Measurements from ENCODE around the gene HPGDS.
"Not testable (repeated sequence)": the region's sequence is repeated elsewhere in the genome, so short reads cannot be mapped to it uniquely, and the experiment has no call there.

The HPGDS gene

DNA sequence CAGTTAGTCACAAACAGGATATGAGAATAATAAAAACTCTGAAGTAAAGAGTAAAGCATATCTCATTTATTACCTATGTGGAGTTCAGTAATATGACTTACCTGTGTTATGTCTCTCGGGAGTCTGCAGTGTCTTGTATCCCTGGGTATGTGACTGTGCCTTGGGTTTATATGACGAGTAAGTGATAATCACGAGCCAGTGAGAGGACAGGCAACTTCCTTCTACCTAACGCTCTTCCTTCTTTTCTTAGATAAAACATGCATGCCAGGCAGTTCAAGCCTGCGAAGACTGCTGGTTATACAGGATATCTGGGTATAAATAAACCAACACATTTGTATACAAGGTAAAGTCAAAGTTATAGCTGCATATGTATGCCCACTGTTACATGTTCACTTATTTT lies at the start of gene HPGDS:
Gene HPGDS, minus strand, starts transcription at position 143 of the 400 bp plus-strand sequence. CDS start 8,207 bp downstream, outside the sequence.
- DNase-seq (ENCODE audit: extremely low read depth in 1 of 2, low read depth in 1 of 2), result no peak

DNA sequence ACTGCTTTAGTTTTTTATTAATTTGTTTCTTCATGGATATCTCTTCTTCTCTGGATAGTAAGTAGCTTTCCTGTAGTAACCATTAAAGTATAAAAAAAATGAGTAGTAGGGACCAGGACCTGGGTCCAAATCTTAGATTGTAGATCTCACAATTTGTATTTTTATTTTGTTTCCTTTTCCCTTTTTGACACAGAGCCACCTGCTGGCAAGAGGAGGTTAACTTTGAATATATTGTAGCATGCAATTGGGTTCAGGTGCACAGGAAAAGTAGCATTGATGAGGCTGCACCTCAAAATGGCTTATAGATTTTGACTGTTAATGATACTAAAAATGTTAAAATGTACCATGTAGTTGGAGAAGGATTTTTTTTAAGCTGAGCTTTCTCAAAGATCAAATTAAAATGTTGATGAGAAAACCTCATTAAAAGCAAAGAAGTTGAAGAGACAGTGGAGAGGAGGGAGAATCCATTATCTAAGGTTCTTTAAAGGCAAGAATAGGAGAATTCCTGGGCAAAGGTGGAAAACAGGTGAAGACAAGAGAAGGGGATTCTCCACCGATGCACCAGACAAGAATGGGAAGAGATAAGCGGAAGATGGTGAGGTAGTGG lies 48.3 kb upstream of the HPGDS start:
- DNase-seq (ENCODE audit: extremely low read depth in 1 of 2, low read depth in 1 of 2), result no peak

DNA sequence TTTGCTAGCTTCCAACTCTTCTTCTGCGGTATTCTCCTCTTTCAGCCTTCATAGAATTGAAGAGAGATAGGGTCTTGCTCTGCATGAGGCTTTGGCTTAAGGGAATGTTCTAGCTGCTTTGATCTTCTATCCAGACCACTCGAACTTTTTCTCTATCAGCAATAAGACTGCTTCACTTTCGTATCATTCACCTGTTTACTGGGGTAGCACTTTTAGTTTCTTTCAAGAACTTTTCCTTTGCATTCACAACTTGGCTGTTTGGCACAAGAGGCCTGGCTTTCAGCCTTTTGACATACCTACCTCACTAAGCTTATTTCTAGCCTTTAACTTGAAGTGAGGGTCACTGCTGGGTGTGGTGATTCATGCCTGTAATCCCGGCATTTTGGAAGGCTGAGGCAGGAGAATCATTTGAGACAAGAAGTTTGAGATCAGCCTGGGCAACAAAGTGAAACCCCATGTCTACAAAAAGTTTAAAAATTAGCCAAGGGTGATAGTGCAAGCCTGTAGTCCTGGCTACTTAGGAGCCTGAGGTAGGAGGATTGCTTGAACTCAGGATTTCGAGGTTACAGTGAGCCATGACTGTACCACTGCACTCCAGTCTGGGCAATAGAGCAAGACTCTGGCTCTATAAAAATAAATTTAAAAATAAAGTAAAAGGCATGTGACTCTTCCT lies 47.1 kb upstream of the HPGDS start:
- no peak for DNase-seq (ENCODE audit: extremely low read depth in 1 of 2, low read depth in 1 of 2)

DNA sequence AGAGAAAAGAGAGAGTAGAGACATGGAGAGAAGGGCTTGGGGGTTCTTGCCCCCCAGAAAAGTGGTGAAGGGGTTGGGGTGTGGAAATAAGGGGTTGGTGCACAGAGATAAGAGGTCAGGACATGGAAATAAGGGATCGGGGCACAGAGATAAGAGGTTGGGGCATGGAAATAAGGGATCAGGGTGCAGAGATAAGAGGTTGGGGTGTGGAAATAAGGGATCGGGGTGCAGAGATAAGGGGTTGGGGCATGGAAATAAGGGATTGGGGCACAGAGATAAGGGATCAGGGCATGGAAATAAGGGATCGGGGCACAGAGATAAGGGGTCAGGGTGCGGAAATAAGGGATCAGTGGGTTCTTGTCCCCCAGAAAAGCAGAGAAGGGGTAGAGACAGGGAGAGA lies 45.3 kb upstream of the HPGDS start:
- DNase-seq (ENCODE audit: extremely low read depth in 1 of 2, low read depth in 1 of 2), result not testable (repeated sequence)

DNA sequence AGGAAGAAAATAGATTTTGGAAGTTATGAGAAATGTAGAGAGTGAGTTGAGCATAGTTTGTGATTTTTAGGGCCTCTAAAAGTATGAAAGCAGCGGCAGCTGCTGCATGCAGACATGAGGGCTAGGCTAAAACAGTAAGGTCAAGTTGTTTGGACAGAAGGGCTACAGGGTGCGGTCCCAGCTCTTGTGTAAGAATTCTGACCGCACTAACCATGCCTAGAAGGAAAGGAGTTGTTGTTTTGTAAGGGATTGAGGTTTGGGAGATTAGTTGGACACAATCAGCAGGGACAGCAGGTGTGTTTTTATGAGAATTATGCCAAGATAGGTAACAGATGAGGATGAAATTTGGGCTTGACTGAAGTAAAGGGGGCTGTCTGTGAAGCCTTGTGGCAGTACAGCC lies 42.8 kb upstream of the HPGDS start:
- not testable (repeated sequence) for DNase-seq (ENCODE audit: extremely low read depth in 1 of 2, low read depth in 1 of 2)

DNA sequence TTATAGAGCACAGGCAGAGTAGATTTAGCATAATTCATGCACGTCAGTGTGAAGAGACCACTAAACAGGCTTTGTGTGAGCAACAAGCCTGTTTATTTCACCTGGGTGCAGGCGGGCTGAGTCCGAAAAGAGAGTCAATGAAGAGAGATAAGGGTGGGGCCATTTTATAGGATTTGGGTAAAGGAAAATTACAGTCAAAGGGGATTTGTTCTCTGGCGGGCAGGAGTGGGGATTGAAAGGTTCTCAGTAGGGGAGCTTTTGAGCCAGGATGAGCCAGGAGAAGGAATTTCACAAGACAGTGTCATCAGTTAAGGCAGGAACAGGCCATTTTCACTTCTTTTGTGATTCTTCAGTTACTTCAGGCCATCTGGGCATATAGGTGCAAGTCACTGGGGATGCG lies 40.3 kb upstream of the HPGDS start:
- not testable (repeated sequence) for DNase-seq (ENCODE audit: extremely low read depth in 1 of 2, low read depth in 1 of 2)

DNA sequence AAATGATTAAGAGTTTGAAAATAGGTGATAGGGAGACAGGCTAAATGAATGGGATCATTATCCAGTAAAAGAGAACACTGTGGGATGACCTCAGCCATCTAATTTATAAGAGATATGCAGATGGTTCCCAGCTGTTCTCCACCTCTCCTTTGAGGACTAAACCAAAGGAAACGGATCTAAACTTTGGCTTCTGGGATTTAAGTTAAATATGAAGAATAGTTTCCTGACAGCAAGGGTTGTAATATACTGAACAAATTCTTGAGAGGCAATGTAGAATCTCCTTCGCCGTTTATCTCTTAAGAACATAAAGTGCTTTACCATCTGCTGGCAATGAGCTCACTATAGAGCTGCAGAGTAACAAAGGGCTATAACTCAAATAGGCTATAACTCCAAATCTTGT lies 35.4 kb upstream of the HPGDS start:
- DNase-seq (ENCODE audit: extremely low read depth in 1 of 2, low read depth in 1 of 2), result no peak

DNA sequence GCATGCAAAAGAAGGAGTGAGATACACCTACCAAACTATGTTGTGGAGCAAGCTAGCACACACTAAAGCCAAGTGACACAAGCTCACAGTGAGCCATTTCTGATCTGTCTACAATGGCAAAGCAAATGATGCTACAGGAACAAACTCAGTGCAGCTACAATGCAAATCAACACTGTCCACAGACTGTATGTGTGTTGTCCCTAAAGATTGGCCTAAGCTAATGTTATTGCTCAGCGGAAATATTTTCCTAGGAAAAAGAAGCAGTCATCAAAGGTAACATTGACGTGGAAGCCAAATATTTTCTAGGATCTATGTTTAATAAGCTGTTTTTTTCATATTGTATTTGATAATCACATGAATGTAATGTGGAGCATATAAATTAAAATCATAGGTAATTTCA lies 34.7 kb upstream of the HPGDS start:
- no peak for DNase-seq (ENCODE audit: extremely low read depth in 1 of 2, low read depth in 1 of 2)

DNA sequence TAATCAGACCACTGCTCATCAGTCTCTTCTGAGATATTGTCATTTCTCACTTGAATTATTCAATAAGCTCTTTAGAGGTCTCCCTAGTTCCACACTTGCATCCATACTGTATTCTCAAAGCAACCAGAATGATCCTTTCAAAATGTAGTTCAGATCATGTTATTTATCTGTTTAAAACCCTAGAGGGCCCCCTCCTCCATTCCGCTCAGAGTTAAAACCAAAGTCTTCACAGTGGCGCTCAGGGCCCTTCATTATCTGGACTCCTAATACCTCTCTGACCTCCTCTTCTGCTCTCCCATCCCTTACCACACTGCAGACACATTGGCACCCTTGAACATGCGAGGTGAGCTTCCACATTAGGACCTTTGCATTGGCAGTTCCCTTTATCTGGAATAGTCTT lies 32.7 kb upstream of the HPGDS start:
- DNase-seq (ENCODE audit: extremely low read depth in 1 of 2, low read depth in 1 of 2), result no peak

DNA sequence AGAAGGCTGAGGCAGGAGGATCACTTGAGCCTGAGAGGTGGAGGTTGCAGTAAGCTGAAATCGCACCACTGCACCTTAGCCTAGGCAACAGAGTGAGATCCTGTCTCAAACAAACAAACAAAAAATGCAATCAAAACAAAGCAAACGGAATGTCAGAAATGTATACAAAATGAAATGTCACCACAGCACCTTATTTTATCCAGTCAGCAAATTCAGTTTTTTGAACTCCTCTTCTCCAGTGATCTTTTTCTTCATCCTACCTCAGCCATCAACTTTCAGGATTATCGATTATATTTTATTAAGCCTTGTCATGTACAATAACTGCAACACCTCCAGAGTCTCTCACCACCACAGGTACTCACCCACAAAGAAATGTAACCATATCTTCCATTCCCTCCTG lies 31.1 kb upstream of the HPGDS start:
- DNase-seq (ENCODE audit: extremely low read depth in 1 of 2, low read depth in 1 of 2), result no peak

DNA sequence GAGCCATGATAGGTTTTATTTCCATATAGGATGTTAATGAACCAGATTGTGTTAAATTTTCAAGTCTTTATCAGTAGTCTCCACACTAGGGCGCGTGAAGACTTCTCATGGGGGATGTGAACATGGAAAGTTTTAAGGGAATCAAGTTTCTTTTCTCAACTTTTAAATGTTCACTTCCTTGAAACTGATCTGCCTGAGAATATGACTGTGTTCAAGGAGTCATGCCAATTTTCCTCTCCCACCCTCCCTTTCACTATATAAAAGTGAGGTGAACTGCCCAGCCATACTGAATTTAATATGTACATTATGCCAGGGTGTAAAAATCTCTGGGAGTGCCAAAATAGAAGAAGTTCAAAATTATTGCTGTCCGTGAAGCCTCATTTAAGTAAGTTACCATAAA lies 30.4 kb upstream of the HPGDS start:
- DNase-seq (ENCODE audit: extremely low read depth in 1 of 2, low read depth in 1 of 2), result no peak

DNA sequence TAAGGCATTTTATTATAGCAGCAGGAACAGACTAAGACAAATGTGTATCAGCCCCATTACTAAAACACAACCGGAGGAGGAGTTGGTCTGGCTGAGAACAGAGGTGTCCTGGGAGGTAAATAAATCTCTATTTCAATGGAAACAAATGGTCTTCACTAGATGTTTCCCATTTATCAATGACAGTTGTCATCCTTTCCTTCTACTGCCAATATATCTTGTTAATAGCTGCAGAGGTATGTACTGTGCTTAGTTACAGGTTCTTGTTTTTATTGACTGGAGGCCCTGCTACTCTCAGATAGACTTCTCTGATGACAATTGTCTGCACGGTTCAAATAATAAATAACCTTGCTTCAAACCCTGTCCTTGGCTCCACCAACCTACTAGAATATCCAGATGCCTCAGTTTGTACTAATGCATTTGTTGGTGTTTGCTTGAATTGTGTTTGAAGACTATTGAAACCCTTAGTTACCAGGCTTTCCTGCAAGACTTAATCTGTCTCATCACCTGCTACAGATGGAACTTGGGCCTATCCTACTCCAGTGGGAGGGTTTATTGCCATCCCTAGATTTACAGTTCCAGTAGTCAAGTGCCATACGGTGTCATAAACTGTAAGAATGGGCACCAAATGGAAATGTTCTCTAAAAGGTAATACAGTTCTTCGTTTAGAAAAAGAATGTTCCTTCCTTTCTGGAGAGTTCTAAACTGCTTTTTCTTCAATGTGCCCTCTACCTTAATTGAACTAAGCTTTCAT lies 29.8 kb upstream of the HPGDS start:
- DNase-seq (ENCODE audit: extremely low read depth in 1 of 2, low read depth in 1 of 2), result no peak

DNA sequence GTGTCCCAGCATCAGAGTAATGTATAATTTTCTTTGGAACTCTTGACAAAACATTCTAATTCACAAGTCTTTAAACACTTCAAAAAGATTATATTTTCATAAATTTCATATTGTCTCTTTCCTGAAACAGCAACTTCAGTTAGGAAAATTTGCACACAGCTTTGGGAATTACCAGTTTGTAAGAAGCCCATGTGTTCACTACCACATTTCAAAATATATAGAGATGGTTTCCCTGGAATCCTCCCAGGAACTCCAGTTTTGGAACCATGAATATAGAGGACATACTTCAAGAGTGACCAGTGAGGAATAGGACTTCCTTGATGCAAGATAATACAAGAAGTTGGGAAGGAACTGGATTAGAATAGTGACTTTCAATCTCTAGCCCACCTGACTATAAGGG lies 28.7 kb upstream of the HPGDS start:
- DNase-seq (ENCODE audit: extremely low read depth in 1 of 2, low read depth in 1 of 2), result no peak

DNA sequence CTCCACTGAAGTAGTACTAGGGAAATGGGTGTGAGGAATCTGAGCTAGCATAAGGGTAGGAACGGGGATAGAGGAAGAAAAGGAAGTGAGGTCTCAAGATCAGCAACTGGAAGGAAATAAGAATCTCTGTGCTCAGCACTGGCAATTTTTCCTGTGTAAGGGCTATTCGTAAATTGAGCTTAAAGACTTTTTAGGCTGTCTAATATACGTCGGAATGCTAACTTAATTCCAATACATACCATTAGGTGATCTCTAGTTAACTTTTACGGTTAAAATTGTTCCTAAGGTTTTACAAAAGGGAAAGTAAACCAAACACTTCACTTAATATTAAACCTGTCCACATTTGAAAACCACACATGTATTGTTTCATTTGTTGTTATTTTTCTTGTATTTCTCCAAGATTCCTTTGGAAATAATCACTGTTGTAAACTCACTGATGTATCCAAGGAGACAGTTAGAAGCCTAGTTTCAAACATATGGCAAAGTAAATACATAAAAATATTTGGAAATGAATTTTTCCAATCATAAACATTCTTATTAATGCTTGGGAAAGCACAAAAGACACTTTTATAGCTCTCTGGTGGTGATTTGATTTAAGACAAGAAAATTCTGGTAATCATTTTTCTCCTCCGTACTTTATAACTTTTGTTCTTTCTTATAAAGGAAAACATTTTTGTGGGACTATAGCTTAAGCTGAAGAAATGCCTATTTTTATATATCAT lies 28.1 kb upstream of the HPGDS start:
- no peak for DNase-seq (ENCODE audit: extremely low read depth in 1 of 2, low read depth in 1 of 2)

DNA sequence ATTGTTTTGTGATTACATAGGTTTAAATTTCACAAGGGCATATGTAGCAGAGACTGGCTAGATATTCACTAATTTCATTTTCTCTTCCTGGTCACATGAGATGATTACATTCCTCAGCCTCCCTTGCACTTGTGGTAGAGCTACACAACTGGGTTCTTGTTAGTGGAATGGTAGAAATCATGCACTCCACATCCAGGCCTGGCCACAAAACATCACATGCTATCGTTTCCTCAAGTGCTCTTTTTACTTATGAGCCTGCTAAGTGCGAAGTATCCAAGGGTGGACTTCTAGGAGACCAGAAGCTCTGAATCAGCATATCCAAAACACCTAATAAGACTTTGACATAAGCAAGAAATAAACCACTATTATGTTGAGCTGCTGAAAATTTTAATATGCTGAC lies 26.4 kb upstream of the HPGDS start:
- DNase-seq (ENCODE audit: extremely low read depth in 1 of 2, low read depth in 1 of 2), result no peak

DNA sequence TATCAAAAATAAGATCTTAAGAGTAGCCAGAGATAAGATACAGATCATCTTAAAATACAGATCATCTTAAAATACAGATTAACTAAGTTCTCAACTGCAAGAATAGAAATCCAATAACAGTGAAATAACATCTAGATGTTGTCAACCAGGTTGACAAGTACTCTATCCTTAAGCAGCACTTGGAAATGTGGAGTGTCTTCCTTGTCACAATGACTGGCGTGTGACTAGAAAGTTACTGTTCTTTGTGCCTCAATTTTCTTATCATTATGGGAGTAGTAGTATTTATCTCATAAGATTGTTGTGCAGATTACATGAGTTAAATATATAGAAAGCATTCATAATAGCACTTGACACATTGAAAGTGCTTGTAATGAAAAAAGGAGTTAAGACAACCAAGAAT lies 25.8 kb upstream of the HPGDS start:
- no peak for DNase-seq (ENCODE audit: extremely low read depth in 1 of 2, low read depth in 1 of 2)

DNA sequence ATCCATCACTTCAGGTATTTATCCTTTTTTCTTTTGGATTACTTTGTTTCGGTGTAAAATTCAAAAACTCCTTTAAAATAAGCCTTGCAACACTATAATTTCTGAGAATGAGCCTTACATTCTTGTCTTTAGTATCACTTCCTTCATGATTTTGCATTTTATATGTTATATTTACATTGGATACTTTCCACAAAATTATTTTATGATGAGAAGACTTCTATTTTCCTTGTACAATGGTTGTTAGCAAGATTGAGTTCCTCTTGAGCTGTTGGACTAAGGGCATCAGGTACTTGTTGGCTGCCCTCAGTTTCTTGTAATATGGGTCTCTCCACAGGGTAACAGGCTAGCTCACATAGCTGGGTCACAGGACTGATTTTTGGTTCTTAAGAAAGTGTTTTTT lies 22.7 kb upstream of the HPGDS start:
- no peak for DNase-seq (ENCODE audit: extremely low read depth in 1 of 2, low read depth in 1 of 2)

DNA sequence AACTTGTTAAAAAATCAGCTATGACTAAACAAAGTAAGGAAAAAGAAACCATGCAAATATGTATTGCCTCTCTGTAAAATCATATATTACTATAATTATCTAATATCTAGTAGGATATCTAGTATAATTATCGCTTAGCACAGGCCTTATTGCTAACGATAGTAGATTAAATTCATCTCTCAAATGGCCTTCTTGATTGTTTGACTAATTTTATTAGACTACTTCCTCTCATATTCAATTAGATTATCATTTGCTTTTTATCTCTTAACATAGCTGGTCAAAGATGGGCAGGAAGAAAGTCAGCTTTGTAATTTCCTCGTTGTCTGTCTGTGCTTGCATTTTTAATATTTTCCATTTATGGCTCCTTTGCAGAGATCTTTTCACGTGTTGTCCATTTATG lies 21.9 kb upstream of the HPGDS start:
- no peak for DNase-seq (ENCODE audit: extremely low read depth in 1 of 2, low read depth in 1 of 2)

DNA sequence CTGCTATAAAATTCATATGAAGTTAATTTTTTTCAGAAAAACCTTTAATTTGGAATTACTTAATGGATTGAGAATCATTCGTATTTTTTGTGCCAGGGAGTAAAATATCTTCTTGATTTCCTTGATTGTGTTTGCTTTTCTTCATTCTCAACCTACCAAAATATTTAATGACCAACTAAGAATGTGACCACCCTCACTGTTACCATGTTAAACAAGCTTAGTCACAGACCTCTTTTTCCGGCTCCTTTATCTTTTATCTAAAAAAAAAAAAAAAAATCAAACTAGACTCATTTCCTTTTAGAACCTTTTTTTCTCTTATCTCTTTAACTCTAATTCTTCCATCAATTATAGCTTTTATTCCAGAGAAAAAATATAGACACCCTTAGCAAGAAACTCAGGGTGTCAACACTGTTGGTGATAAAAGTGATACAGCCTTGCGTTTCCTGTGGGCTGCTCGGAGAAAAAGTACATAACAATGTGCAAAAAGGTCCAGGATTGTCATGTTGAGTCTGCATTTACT lies 20.6 kb upstream of the HPGDS start:
- no peak for DNase-seq (ENCODE audit: extremely low read depth in 1 of 2, low read depth in 1 of 2)

DNA sequence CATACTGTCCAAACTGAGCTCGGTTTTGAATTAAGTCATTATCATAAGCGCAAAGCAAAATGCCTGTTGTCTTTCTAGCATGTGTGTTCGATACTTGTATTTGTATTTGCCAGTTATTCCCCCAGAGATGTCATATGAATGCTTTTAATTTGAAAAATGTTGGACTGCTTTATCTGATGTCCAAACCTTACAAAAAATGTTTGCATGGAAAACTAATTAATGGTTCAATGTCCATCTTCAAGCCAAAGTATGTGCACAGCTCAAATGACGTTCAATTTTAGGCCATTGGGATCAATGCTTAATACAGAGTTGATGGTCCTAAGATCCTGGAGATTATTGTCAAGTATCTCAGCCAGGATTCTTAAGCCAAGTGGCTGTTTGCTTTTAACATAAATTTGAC lies 17.2 kb upstream of the HPGDS start:
- no peak for DNase-seq (ENCODE audit: extremely low read depth in 1 of 2, low read depth in 1 of 2)

DNA sequence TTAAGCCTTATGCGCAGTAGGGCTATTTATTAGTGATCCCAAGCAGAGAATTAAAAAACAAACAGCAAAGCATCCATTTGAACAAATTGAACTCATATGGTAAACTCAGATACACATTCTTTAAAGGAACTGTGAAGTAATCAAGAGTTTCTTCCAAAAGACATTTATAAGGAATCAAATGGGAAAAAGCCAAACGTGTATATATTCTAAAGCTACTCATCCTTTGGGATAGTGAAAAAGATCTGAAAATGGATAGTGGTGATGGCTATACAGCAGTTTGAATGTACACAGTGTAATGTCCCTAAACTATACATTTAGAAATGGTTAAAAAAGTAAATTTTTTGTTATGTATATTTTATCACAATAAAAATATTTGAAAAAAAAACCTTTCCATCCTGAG lies 16.6 kb upstream of the HPGDS start:
- no peak for DNase-seq (ENCODE audit: extremely low read depth in 1 of 2, low read depth in 1 of 2)
